Measurements from ENCODE around the gene RBP3. TPM values are rescaled to one million over a fixed set of nuclear protein-coding genes. Genes with fewer than 3 reads are reported as not detected.

Gene RBP3
- total RNA-seq, 1 experiment from 2014 or later, result not detected

- H4K5ac ChIP-seq (ENCODE audit: insufficient read length, low read depth, low read length), result no peak overlapping the region
- no peaks in the 10 kb centered on the region for H3K79me1 ChIP-seq (ENCODE audit: insufficient read depth, low read depth, low read length, poor library complexity, severe bottlenecking)
- H3K27ac ChIP-seq (ENCODE audit: insufficient read length, low read depth, low read length), result no peak overlapping the region
- peak overlapping the region in 1 of 3 experiments; percentile 50; a peak in 2 of 7 replicates for H3K27ac Mint-ChIP-seq
- H3K14ac ChIP-seq (ENCODE audit: insufficient read depth, low read length), result no peak overlapping the region
- no peak overlapping the region for H3K4me2 ChIP-seq (ENCODE audit: insufficient read depth, insufficient read length, low read length)
- H2BK120ac ChIP-seq (ENCODE audit: low read depth, low read length, poor library complexity, severe bottlenecking), result no peak overlapping the region
- no peak overlapping the region for H2AK5ac ChIP-seq (ENCODE audit: insufficient read length, low read length)
- no peak overlapping the region for H2BK15ac ChIP-seq (ENCODE audit: low read depth, low read length)
- no peak overlapping the region for H3K18ac ChIP-seq (ENCODE audit: insufficient read length, low read depth, low read length)
- H3K27me3 Mint-ChIP-seq (ENCODE audit: low read depth), result no peaks in the 10 kb centered on the region
- no peaks in the 10 kb centered on the region for H3K79me2 ChIP-seq (ENCODE audit: insufficient read depth, low read length)
- no peak overlapping the region; a peak in 1 of 5 replicates for H3K4me3 Mint-ChIP-seq
- H3K4ac ChIP-seq (ENCODE audit: low read depth, low read length), result no peak overlapping the region
- peak; percentile 10 for DNase-seq
- no peaks in the 10 kb centered on the region for H4K20me1 ChIP-seq (ENCODE audit: control insufficient read depth, insufficient read depth, insufficient read length)
- WGBS (ENCODE audit: extremely low coverage, insufficient read length, low lambda C conversion rate), result no CpG with 5 or more reads among the region's 9 CpGs
- no peaks in the 10 kb centered on the region for H3K23me2 ChIP-seq (ENCODE audit: insufficient read length, low read depth, low read length, poor library complexity, severe bottlenecking)
- no peak overlapping the region for H3T11ph ChIP-seq (ENCODE audit: low read length)
- peaks cover 6% of the 10 kb centered on the region; the same call in 1 of the 2 replicates for H3K4me1 ChIP-seq (ENCODE audit: insufficient read depth, low read length)
- H2BK5ac ChIP-seq (ENCODE audit: insufficient read length, low read length), result no peak overlapping the region
- H3K9ac ChIP-seq (ENCODE audit: extremely low read depth, insufficient read length, low read length), result no peak overlapping the region
- TF ChIP-seq CTCF (conservative IDR thresholded peaks at IDR 0.05), result no peak
- H2BK20ac ChIP-seq (ENCODE audit: low read depth, low read length, poor library complexity, severe bottlenecking), result no peak overlapping the region
- no peak overlapping the region for H3K23ac ChIP-seq (ENCODE audit: insufficient read length, low read depth, low read length)
- H3K4me1 Mint-ChIP-seq, result peaks cover 19 to 27% of the 10 kb centered on the region in 2 experiments
- H2AFZ ChIP-seq (ENCODE audit: low read length), result no peak overlapping the region
- H3K9me3 ChIP-seq (ENCODE audit: control insufficient read depth, low read depth, low read length), result no peaks in the 10 kb centered on the region
- no peak overlapping the region for H4K8ac ChIP-seq (replicated peaks; ENCODE audit: insufficient read length, low read depth, low read length)
- H3K56ac ChIP-seq (ENCODE audit: insufficient read length, low read depth, low read length), result no peak overlapping the region
- no peaks in the 10 kb centered on the region for H3K27me3 ChIP-seq (ENCODE audit: insufficient read depth, low read length)
- no peak overlapping the region for H4K91ac ChIP-seq (ENCODE audit: insufficient read length, low read depth, low read length)
- no peaks in the 10 kb centered on the region for H3K36me3 Mint-ChIP-seq (ENCODE audit: insufficient read depth in 1 of 3, low read depth in 3 of 3)
- H2BK12ac ChIP-seq (ENCODE audit: insufficient read length, low read depth, low read length), result no peak overlapping the region
- H3K9me3 Mint-ChIP-seq, result no peaks in the 10 kb centered on the region; a peak in 1 of 5 replicates
Measured at GRCh38 chr10:47369251-47369894, 21.2 kb downstream of the RBP3 start.
